ENCODE results near the gene SCUBE1. TPM values are rescaled to one million over a fixed set of nuclear protein-coding genes. Genes with fewer than 3 reads are reported as not detected.

The SCUBE1 gene
- polyA plus RNA-seq (2012; ENCODE audit: insufficient read depth, insufficient read length) = 1.6 TPM

DNA sequence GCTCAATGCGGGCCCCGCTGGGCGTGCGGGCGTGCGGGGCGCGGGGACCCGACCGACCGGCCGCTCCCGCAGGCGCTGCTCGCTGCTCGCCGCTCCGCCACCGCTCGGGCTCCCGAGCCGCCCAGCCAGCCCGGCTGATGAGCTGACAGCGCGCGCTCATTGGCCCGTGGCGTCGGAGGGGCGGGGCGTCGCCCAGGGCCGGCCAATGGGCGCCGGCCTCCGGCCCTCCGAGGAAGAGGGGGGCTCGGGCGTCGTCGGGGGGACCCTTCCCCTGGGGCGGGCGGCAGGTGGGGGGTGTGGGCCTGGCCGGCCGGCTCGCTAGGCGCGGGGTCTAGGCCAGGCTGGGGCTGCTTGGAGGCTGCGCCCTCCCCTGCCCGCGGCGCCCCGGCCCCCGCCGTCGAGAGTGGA, at the start of gene SCUBE1:
SCUBE1 (minus strand) TSS at position 111 of the 408 bp plus-strand sequence. CDS start 111 bp downstream, outside the sequence.
- no peak for DNase-seq (ENCODE audit: low read depth, low spot score)
- H3K4me3 ChIP-seq (ENCODE audit: low read length) = no peak within 1 kb of the TSS

DNA sequence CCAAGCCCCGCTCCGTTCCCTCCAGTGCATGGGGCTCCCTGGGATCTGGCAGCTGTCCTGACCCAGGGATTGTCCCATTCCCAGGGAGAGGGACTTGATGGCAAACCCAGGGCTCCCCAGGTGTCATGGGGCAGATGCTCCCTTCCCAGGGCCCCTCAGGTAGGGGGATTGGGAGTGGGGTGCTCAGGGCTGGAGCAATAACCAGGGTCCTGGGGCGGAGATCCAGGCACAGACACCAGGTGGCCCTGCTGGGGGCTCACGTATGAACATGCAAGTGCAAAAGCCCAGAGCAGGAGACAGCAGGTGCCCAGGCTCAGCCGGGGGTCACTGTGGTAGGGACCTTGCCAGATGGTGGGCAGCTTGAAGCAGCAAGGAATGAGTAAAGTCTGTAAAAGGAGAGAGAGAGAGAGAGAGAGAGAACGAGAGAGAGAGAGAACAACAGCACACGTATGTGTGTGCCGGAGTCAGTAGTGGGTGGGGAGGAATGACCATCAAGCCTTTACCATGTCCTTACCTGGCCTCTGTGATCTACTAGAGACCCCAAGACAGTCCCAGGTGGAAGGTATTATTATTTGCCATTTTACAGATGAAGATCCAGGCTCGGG, 49.3 kb upstream of the SCUBE1 start:
- no peak for DNase-seq (ENCODE audit: low read depth, low spot score)
- H3K4me3 ChIP-seq (ENCODE audit: low read length) = no peak overlapping the region

DNA sequence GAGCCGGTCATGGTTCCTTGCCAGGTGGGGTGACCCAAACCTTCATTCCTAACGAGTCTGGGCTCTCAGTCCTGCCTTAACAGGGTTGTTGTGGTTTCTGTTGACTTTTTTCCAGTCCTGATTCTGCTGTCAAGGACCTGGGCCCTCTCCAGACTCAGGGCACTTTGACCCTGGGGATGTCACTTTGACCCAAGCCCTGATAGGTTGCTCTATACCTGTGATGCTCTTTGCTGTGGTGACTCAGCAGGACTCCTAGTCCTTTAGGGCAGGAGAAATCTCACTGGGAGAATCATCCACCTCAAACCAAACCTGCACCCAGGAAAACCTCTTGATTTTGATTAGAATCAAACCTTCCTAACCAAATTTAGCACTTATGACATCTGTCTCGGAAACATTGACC, 48.1 kb upstream of the SCUBE1 start:
- DNase-seq (ENCODE audit: low read depth, low spot score) = no peak
- H3K4me3 ChIP-seq (ENCODE audit: low read length) = no peak overlapping the region

GRCh38 chr22:43390872-43391271, 47.7 kb upstream of the SCUBE1 start:
- DNase-seq (ENCODE audit: low read depth, low spot score) = no peak
- H3K4me3 ChIP-seq (ENCODE audit: low read length) = no peak overlapping the region

DNA sequence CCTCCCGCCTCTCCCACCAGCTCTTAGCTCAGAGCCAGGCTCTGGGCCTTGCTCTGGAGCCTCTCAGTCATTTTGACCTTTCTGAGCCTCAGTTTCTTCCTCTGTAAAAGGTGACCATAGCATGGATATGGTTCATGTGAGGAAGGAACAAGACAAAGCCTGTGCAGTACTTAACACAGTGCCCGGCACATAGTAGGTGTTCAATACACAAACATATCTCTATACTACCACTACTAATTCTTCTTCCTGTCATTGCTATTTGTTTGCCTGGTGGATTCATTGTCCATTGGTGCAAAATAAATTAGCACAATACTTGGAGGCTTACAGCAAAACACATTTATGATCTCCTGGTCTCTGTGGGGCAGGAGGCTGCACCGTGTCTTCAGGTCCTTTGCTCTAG, 47.0 kb upstream of the SCUBE1 start:
- no peak overlapping the region for H3K4me3 ChIP-seq (ENCODE audit: low read length)
- no peak for DNase-seq (ENCODE audit: low read depth, low spot score)

DNA sequence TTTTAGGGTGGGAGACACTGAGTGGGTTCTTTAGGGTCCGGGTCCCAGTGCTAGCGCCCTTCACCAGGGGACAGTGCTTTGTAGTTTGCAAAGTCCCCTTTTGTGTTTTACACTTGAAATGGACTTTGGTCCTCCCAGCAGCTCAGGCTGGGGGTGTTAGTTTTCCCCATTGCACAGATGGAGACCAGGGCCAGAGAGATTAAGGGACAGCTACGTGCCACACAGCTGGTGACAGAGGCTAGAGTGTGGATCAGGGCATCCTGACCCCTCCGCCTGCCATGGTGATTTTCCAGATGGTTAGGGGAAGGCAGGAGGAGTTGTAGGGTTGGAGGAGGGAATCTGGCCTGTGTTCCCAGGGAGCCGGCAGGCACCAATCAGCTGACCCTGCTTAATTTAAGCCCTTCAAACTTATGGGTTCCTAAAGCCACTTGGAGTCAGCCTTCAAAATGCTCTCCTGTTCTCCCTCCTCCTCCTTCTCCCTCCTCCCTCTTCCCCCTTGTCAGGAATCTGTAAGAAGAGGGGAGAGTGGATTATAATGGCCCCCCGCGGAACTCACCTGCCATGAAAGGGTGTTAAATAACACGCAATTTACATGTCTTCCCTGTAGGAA, 46.2 kb upstream of the SCUBE1 start:
- DNase-seq (ENCODE audit: low read depth, low spot score) = no peak
- H3K4me3 ChIP-seq (ENCODE audit: low read length) = no peak overlapping the region

GRCh38 chr22:43388420-43388851, 45.3 kb upstream of the SCUBE1 start:
- peak; percentile 43 for DNase-seq (ENCODE audit: low read depth, low spot score)
- H3K4me3 ChIP-seq (ENCODE audit: low read length) = no peak overlapping the region

- no peak overlapping the region for H3K4me3 ChIP-seq (ENCODE audit: low read length)
- no peak for DNase-seq (ENCODE audit: low read depth, low spot score)
Observed at GRCh38 chr22:43387815-43388214, 44.6 kb upstream of the SCUBE1 start.

DNA sequence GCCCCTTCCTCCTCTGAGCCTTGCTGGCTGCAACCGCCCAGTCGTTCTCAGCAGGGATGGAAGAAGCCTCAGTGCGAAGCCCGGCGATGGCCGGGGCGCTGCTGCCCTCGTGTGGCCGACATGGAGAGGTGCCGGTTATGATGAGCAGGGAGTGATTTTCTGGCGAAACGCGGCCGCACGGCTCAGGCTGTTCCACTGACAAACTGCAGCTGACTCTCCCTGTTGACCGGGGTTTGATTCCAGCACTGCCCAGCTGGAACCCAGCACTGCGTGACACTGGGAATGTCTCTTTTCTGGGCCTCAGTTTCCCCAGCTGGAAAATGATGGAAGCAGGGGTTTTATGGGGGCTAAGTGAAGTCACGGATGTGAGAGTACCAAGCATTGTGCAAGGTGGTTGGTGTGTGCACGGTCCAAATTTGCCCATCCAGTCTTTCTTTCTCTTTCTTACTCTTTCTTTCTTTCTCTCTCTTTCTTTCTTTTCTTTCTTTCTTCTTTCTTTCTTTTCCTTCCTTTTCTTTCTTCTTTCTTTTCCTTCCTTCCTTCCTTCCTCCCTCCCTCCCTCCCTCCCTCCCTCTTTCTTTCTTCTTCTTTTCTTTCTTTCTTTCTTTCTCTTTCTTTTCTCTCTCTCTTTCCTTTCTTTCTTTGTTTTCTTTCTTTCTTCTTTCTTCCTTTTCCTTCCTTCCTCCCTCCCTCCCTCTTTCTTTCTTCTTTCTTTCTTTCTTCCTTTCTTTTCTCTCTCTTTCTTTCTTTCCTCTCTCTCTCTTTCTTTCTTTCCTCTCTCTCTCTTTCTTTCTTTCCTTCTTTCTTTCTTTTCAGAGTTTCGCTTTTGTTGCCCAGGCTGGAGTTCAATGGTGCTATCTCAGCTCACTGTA, 42.8 kb upstream of the SCUBE1 start:
- H3K4me3 ChIP-seq (ENCODE audit: low read length) = no peak overlapping the region
- peak; percentile 51 for DNase-seq (ENCODE audit: low read depth, low spot score)

GRCh38 chr22:43384863-43385262, 41.7 kb upstream of the SCUBE1 start:
- DNase-seq (ENCODE audit: low read depth, low spot score) = no peak
- H3K4me3 ChIP-seq (ENCODE audit: low read length) = no peak overlapping the region

- peak; percentile 35 for DNase-seq (ENCODE audit: low read depth, low spot score)
- H3K4me3 ChIP-seq (ENCODE audit: low read length) = no peak overlapping the region
Observed at GRCh38 chr22:43381693-43382092, 38.5 kb upstream of the SCUBE1 start.

DNA sequence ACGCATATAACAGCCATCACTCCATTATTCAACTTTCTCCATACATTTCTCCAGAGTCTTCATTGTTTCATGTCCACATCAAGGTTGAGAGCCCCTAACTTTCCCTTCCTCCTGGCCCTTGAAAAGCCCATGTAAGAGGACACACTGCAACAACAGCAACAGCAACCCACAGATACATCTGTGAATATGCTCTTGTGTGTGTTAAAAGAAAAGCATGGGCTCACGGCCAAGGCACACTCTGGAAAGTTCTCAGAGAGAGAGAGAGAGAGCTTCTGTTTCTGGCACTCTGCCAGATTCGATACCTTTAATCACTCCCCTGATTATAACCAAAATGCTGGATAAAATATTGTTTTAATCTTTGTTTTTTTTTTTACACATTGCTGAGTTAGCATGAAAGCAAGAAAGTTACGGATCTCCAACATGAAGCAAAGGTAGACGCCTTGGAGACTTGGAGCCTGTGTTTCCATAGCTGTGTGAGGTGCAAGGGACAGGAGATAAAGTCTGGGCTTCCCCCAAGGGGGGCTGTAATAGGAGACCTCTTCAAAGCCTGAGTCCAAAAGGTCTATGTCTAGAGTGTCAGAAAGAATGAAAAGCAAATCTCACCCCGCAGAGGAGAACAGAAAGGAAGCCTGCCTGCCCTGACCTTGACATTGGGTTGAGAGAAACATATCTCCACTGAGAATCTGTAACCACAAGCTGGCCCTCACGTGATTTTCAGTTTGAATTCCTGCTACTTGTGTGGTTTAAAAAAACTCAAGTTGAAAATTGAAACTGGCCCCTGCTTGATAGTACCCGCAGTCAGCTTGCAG, 34.9 kb upstream of the SCUBE1 start:
- no peak for DNase-seq (ENCODE audit: low read depth, low spot score)
- H3K4me3 ChIP-seq (ENCODE audit: low read length) = no peak overlapping the region

GRCh38 chr22:43377548-43377895, 34.4 kb upstream of the SCUBE1 start:
- DNase-seq (ENCODE audit: low read depth, low spot score) = no peak
- no peak overlapping the region for H3K4me3 ChIP-seq (ENCODE audit: low read length)

- H3K4me3 ChIP-seq (ENCODE audit: low read length) = no peak overlapping the region
- peak; percentile 46 for DNase-seq (ENCODE audit: low read depth, low spot score)
Observed at GRCh38 chr22:43376765-43377547, 33.8 kb upstream of the SCUBE1 start.

DNA sequence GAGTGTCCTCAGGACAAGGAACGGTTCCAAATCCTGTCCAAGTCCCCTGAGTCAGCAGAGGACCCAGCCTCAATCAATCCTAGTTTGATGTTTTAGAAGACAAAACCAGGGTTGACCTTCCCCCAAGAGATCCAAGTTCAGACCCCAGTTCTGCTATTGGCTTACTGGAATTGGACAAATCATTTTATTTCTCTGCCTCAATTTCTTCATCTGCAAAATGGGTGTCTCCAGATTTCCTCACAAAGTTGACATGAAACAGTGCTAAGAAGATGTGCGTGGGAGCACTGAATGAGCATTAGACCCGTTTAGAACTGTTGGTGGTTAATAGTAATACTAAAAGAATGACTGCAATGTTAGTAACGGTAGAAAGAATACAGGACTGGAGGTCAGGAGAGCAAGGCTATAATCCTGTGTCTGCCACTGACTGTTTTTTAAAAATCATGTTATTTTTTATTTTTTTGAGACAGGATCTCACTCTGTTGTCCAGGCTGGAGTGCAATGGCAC, 32.8 kb upstream of the SCUBE1 start:
- DNase-seq (ENCODE audit: low read depth, low spot score) = no peak
- H3K4me3 ChIP-seq (ENCODE audit: low read length) = no peak overlapping the region

DNA sequence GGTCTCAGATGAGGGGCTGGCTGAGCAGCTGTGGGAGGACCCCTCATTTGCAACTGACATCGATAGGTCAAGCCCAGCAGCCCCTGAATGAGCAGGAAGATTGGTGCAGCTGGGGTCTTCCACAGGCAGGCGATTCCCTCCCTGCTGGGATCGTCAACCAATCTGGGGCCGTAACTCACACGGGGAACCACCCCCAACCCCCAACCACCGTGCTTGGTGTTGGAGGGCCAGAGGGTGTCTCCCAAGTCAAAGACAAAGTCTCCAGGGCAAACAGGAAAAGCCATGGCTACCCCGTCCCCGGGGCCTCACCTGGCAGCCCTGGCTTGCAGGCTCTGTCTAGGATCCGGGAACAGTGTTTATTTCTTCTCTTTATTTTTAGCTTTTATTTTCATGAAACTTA, 26.9 kb upstream of the SCUBE1 start:
- DNase-seq (ENCODE audit: low read depth, low spot score) = no peak

DNA sequence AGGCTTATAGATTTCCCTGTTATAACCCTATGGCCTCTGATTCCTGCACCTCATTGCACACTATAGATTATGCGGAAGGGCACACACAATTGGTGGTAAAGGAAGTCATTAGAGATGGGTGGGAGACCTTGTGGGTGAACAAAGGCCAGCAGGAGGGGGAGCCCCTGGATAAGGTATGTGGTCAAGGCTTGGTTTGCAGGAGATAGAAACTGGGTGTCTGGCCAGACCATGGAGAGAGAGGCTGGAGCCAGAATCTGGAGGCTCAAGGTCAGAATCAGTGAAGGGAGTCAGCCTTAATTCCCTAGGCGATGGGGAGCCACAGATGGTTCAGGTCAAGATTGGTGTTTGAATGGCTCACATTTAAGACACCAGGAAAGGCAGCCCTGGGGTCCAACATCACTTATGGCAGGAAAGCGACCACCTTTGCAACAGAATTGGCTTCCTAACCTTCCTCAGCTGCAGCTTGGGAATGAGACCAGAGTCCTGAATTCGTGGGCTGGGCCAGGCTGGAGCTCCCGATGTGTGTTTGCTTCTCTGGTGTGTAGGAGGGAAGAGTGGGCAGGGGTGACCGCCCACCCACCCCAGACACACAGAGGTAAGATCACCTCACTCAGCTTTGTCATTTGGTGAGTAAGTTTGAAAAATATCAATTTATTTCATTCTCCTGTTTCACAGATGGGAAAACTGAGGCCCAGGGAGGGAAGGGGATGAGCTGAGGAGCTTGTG, 22.7 kb upstream of the SCUBE1 start:
- DNase-seq (ENCODE audit: low read depth, low spot score) = no peak
- H3K4me3 ChIP-seq (ENCODE audit: low read length) = no peak overlapping the region

More for the DNA sequence above, 26.9 kb upstream of the SCUBE1 start:
- no peak overlapping the region for H3K4me3 ChIP-seq (ENCODE audit: low read length)

DNA sequence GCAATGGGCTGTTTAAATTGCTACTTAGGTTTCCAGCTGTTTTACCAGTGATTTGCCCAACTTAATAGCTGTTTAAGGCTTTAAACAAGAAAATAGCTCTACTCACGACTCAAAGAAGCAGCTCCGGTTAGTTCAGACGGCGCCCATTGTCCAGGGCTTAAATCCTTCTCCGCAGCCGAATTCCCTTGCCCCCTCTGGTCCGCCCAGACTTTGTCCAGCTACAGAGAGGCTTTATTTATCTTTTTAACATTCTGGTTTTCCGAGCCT, 20.9 kb upstream of the SCUBE1 start:
- no peak overlapping the region for H3K4me3 ChIP-seq (ENCODE audit: low read length)
- no peak for DNase-seq (ENCODE audit: low read depth, low spot score)

Measured in Jurkat, Clone E6-1 (cell line).